ENCODE results near the gene OR1K1.

GRCh38 chr9:122815544-122815943 lies 15.6 kb downstream of the OR1K1 start:
- TF ChIP-seq ZNF607 (CRISPR knock-in tag; IDR thresholded peaks at IDR 0.05; ENCODE audit: borderline replicate concordance) (no peak), ATF2 (CRISPR knock-in tag; IDR thresholded peaks at IDR 0.05) (no peak), SSRP1 (CRISPR knock-in tag; IDR thresholded peaks at IDR 0.05) (no peak), ZKSCAN5 (CRISPR knock-in tag; IDR thresholded peaks at IDR 0.05) (no peak), CTCF (CRISPR knock-in tag; IDR thresholded peaks at IDR 0.05) (no peak), RAD21 (CRISPR knock-in tag; IDR thresholded peaks at IDR 0.05) (no peak), ZNF460 (CRISPR knock-in tag; IDR thresholded peaks at IDR 0.05; ENCODE audit: borderline replicate concordance) (no peak), RXRA (CRISPR knock-in tag; IDR thresholded peaks at IDR 0.05) (no peak)
- TF ChIP-seq, protein P1, sequence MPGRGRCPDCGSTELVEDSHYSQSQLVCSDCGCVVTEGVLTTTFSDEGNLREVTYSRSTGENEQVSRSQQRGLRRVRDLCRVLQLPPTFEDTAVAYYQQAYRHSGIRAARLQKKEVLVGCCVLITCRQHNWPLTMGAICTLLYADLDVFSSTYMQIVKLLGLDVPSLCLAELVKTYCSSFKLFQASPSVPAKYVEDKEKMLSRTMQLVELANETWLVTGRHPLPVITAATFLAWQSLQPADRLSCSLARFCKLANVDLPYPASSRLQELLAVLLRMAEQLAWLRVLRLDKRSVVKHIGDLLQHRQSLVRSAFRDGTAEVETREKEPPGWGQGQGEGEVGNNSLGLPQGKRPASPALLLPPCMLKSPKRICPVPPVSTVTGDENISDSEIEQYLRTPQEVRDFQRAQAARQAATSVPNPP (CRISPR knock-in tag; IDR thresholded peaks at IDR 0.05), result no peak

Measured in HepG2 (cell line).